Midbrain (tissue), 1 donor: ENCODE results near the gene CUL4A.

Experiments
- DNase-seq: peaks from one replicate; lab custom pipeline; 2025; lab: John Stamatoyannopoulos, UW

Gene CUL4A

DNA sequence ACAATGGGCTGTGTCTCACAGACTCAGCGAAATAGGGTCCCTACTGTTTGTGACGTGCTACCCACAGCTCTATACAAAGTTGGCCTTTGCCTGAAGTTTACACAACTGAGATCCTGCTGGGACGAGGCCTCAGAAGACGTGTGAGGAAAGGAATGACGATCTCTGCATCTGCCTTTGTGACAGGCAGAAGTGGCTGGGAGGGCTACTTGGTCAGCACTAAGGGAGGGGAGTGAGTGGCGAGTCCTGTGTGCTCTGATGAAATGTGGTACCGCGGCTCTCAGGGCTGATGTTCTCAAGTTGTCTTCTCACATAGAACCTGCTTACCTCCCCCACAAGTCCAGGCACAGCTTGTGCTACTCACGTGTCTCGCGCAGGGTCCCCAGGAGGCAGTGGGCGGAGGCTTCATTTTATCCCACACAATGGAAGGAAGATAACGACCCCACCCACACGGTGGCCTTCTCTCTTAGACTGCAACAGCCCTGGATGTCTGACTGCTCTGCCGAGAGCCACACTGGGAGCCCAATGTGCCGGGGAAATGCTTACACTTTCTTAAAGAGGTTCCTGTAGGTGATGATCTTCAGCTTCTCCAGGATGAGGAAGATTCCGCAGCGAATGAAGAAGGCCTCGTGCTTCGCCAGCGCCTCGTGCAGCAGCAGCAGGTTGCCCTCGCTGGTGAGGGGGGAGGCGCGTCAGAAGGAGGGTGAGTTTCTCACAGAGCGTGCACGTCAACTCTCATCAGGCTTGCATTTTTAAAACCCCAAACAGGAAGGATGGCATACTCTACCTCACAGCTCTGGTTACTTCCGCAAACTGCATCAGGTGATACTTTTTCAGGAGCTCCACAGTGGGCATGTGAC is 29.8 kb upstream of the CUL4A start:
- DNase-seq: no peak

DNA sequence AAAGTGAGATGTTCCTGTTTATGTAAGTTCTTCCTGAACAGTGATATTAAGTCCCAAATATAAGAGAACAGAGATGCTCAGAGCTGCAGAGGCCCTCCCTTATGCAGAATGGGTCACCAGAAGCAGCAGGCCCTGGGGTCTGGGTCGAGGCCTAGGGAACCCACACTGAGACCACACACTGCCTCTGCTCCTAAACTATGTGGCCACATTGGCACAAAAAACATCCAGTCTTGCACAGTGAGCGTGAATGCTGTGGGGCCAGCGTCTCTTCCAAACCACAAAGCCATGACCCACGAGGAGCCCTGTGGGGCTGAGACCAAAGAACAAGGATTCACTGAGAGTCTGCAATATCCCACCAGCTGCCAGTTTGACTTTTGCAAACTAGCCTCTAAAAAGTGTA is 27.4 kb upstream of the CUL4A start:
- DNase-seq: no peak

- no peak for DNase-seq
These were observed 25.8 kb upstream of the CUL4A start for GRCh38 chr13:113183450-113184129.

GRCh38 chr13:113184568-113185440 is 24.6 kb upstream of the CUL4A start:
- no peak for DNase-seq

- no peak for DNase-seq
These were observed 23.1 kb upstream of the CUL4A start for GRCh38 chr13:113186061-113186900.

DNA sequence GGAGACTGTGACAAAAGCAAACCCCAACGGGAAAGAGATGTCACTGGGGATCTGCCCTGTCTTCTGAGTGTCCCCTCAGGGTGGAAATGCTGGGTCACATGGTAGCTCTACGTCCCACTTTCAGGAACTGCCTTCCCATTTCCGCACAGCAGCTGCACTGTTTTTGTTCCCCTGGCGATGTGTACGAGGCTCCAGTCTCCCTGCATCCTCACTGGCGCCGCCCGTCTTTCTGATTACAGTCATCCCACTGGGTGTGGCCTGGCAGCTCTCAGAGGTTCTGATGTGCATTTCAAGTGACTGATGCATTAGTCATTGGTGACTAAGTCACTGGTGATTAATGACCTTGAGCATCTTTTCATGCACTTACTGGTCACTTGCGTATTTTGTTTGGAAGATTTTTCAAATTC is 22.1 kb upstream of the CUL4A start:
- DNase-seq: peak; percentile 23

- no peak for DNase-seq
These were observed 21.3 kb upstream of the CUL4A start for GRCh38 chr13:113187883-113188665.

DNA sequence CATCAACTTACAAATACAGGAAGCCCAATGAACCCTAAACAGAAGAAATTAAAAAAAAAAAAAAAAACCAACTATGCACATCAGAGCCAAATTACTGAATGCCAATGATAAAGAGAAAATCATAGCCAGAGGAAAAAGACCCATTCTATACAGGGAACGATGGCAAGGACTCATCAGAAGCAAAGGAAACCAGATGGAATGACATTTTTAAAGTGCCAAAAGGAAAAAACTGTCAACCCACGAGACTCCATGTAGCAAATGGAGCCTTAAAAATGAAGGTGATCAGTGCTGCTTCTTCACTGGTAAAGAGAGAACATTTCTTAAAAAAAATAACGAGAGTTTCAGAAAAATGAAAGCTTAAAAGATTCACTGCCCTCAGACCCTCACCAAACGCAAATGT is 19.2 kb upstream of the CUL4A start:
- DNase-seq: no peak

DNA sequence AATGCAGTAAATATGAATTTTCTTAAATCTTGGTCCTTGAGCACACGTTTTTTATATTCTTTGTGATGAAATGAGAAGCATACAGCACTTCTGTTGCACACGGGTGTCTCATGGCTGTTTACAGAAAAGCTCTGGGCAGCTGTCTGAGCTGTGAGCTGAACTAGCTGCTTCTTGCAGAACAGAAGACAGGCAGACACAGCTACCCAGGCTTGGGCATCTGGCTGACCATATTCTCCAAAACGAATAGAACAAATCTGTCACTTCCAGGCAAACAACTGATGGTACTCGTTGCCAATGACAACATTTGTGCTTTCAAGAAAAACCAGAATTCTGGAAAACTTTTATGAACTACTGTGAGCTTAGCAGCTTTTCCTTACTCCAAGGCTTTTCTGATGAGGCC is 17.1 kb upstream of the CUL4A start:
- no peak for DNase-seq

GRCh38 chr13:113192902-113193301 is 16.5 kb upstream of the CUL4A start:
- DNase-seq: no peak

DNA sequence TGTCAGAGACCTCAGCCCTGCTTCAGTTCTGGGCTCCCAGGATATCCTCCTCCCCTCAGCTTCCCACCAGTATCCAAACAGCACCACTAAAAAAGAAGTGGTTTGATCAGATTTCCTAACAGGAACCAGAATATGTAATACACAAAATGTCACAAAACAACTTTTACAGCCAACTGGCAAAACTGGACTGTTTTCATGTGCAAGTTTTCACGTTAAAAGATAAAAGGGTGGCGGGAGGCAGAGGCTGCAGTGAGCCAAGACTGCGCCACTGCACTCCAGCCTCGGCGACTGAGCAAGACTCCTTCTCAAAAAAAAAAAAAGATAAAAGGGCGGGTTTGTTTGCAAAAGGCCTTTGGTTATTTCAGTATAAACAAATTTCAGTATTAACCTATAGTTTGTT is 14.1 kb upstream of the CUL4A start:
- DNase-seq: no peak

DNA sequence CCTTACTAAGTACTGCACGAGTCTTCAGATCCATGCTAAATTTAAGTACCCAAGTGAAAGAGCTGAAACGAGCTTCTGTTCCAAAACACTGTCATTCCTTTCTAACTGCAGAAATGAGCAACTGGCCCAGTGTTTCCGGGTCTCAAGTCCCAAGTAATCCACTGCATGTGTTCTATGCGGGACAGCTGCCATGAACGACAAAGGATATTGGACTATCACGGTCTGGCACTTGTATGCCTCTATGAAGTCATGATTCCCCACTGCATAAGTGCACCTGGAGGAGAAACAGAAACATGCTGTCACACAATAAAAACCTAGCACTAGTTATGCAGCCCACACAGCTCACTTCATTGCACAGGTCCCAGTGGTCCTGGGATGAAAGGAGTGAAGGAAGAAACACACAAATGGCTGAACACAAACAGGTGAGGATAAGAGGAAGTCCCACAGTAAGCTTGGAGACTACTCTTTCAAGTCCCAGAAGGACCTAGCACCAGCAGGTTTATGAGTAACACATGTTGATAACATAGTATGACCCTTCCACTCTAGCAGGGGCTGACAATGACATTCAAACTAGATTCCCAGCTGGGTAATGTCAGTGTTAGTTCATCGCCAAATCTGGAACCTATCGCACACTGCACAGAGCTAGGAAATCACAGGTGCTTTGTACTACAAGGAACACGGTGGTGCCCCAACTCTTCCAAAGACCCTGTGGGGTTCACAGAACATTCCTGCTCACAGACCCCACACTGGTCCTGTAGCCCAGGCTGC is 12.3 kb upstream of the CUL4A start:
- DNase-seq: no peak

- no peak for DNase-seq
These were observed 7.6 kb upstream of the CUL4A start for GRCh38 chr13:113201815-113202214.

DNA sequence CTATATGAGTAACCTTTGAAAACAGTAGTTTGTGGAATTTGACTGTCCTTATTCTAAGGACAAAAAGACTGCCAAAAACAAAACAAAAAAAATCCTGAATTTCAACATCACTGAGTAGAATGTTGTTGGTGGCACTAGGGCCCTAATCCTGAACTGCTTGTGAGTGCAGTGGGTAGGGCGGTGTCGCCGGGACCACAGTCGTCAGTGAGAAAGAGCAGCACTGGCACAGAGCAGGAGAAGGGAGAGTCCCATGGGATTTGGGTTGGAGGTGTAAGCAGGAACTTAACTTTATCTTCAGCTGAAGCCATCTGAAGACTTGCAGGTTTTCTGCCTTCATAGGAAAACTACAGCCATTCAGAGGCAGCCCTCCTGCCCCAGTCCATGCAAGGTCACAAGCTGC is 6.5 kb upstream of the CUL4A start:
- DNase-seq: no peak

- no peak for DNase-seq
These were observed 5.7 kb upstream of the CUL4A start for GRCh38 chr13:113203507-113204377.

- DNase-seq: no peak
These were observed 5.1 kb upstream of the CUL4A start for GRCh38 chr13:113204378-113204734.

DNA sequence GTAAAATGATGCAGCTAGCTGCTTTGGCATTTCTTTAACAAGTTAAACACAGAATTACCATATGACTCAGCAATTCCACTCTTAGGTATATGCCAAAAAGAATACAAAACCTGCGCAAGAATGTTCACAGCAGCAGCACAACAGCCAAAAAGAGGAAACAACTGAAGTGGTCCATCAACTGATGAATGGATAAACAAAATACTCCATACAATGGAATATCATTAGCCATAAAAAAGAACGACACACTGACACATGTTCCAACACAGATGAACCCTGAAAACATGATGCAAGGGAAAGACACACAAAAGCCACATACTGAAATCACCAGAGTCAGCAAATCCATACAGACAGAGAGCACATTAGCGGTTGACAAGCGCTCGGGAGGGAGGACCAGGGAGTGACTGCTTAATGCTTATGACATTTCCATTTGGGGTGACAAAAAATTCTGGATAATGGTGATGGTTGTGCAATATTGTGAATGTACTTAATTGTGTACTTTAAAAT is 3.9 kb upstream of the CUL4A start:
- no peak for DNase-seq

DNA sequence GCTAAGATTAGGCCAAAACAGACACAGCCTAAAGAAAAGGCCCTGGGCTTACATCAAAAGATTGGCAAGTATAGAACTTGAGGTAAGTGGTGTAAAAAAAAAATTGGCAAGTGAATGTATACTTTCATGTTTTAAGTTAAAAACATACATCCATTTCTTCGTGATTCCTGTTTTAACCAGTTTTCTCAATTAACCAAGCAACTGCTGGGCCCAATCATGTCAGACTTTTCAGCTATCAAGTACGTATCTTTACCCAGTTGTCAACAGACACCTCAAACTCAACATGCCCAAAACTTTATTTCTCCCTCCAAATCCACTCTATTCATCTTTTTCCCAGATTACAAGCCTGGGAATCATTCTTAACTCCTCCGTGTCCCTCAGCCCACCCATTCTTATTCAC is 2.0 kb upstream of the CUL4A start:
- no peak for DNase-seq

- DNase-seq: no peak
These were observed 1.5 kb upstream of the CUL4A start for GRCh38 chr13:113207890-113208420.
